Measurements from ENCODE around the gene C10orf71.

C10orf71 gene

DNA sequence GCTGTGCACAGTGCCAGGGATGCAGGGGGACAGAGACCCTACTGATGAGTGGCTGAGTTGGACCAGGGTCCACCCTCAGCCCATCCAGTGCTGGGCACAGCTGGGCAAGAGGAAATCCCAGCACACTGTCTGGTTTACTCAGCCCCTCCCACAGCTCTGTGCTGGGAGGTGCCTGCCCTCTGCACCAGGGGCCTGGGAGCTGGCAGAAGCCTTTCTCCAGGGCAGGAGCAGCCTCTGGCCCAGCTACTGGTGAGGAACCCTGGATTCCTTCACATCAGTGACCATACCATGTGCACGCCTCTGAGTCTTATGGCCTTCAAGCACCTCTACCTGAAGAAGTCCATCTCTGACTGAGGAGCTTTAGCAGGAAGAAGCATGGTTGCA lies 25.9 kb upstream of the C10orf71 start:
- no peak for DNase-seq

- no peak for DNase-seq
Observed at GRCh38 chr10:49273626-49274025, 25.3 kb upstream of the C10orf71 start.

- no peak for DNase-seq
Observed at GRCh38 chr10:49274886-49275285, 24.1 kb upstream of the C10orf71 start.

GRCh38 chr10:49275896-49276295 lies 23.1 kb upstream of the C10orf71 start:
- no peak for DNase-seq

GRCh38 chr10:49276596-49276995 lies 22.4 kb upstream of the C10orf71 start:
- no peak for DNase-seq

- DNase-seq, result no peak
Observed at GRCh38 chr10:49277973-49278372, 21.0 kb upstream of the C10orf71 start.

- DNase-seq, result no peak
Observed at GRCh38 chr10:49278497-49278981, 20.4 kb upstream of the C10orf71 start.

DNA sequence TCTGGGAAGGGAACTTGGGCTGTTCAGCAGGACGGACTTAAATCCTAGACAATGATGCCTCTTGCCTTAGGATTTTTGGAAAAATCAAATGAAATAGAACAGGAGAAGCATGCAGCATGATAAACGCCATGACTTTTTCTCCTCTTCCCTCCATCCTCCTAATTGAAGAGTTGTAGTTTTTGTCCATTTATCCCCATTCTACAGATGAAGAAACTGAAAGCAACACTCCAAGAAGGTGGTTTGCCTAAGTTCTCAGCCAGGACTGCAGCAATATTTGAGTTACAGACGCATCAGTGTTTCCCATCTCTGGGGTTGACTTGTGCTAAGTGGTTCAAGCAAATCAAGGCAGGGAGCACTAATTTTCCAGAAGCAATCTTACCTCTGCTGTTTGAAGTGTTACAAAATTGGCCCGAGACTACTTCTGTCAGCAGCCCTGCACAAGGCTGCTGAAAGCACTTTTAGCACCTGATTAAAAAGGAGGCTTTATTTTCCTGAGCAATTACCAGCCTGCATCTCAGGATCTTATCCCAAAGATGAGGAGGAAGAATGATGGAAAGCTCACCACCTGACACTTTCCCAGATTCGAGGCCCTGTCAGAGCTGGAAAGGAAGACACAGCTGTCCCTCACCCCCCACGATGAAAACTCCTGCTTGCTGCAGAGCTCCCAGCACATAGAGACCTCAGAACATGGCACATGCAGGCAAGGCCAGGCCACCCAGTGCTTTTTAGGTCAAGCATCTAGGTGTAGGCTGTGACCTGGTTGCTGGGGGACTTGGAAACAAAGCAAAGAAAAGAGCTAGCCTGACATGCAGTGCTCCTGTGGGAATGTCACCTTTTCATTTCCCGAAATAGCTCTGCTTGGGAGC lies 19.7 kb upstream of the C10orf71 start:
- no peak for DNase-seq

- DNase-seq, result no peak
Observed at GRCh38 chr10:49280001-49280408, 19.0 kb upstream of the C10orf71 start.

GRCh38 chr10:49281461-49281860 lies 17.5 kb upstream of the C10orf71 start:
- DNase-seq, result no peak

DNA sequence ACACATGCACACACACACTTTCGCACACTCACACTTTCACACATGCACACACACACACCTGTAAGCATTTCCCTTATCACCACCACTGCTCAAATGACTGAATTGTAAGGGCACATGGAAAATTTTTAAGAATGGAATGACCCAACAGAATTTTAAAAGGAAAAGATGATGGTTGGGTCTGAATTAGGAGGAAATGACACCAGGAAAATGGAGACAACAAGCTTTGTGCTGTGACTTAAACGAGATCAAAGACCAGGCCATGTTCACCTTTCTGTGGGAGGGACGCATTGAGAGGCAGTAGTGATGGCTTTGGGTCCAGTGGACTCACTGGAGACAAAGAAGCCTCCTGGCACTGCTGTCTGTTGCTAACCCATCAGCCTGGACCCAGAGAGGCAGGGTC lies 16.7 kb upstream of the C10orf71 start:
- no peak for DNase-seq

DNA sequence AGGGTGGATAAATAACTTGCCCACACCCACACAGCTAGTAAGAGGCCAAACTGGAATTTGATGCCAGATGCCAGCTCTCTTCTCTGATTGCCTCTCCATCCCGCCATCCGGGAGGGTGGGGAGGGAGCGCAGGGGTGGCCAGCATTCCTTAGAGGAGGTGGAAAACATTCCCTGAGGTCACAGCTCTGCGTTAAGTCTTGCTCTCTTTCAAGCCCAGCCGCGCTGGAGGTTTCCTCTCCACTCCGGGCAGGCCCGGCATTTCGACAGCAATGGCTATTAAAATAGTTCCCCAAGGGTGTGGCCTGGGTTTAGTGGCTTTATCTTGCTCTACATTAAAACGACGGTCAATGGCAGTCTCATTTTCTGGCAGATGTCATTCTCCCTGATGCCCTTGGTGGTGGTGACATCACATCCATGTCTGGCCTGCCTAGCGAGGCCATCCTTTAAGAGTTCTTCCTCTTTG lies 16.1 kb upstream of the C10orf71 start:
- no peak for DNase-seq

DNA sequence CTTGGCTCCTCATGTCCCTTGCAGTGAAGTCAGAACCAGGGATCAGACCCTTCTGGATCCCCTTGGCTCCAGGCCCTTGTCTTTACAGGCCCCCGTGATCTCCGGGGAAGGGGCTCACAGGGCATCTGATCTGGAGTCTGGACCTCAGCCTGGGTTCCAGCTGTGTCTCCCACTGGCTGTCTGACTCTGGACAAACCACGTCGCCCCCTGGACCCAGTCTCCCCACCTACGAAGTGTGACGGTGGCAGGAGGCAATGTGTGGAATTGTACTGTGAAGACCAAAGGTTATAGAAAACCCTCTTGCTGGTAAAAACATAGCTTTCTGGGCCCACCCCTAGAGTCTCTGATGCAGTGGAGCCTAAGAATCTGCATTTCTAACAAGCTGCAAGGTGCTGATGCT lies 15.5 kb upstream of the C10orf71 start:
- DNase-seq, result no peak

DNA sequence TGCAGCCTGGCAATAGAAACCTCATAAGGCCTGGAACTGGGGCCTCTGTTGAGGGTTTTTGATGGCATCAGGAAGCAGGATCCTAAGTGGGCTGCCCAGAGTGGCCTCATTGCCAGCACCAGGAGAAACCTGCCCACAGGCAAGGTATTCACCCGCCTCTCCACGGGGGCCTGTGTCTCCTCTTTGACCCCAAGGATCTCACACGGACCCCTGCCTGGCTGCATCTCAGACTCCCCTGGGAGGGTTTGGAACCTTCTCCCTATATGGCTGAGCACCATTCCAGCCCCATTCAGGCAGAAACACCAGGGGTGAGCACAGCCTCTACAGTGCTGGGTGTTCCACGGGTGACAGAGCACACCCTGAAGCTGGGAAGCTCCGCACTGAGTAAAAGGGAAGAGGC lies 14.6 kb upstream of the C10orf71 start:
- DNase-seq, result no peak

- DNase-seq, result no peak
Observed at GRCh38 chr10:49285232-49285631, 13.7 kb upstream of the C10orf71 start.

DNA sequence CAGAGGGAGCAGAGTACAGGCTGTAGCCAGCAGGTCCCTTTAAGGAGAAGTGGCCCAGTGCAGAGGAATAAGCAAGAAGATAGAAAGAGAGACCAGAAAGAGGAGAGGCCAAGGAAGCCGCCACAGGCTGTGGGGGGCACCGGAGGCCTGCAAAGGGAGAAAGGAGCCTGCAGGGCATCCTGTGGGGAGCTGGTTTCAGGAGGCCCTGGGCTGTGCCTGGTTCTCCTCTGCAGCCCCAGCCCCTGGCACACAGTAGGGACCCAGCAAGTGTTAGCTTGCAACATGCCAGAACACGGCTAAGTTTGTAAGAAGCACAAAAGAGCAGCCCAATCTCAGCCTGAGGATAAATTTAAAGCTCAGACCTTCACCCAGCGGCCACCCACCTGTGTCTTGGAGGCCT lies 12.3 kb upstream of the C10orf71 start:
- DNase-seq, result no peak

- no peak for DNase-seq
Observed at GRCh38 chr10:49287689-49288340, 11.2 kb upstream of the C10orf71 start.

DNA sequence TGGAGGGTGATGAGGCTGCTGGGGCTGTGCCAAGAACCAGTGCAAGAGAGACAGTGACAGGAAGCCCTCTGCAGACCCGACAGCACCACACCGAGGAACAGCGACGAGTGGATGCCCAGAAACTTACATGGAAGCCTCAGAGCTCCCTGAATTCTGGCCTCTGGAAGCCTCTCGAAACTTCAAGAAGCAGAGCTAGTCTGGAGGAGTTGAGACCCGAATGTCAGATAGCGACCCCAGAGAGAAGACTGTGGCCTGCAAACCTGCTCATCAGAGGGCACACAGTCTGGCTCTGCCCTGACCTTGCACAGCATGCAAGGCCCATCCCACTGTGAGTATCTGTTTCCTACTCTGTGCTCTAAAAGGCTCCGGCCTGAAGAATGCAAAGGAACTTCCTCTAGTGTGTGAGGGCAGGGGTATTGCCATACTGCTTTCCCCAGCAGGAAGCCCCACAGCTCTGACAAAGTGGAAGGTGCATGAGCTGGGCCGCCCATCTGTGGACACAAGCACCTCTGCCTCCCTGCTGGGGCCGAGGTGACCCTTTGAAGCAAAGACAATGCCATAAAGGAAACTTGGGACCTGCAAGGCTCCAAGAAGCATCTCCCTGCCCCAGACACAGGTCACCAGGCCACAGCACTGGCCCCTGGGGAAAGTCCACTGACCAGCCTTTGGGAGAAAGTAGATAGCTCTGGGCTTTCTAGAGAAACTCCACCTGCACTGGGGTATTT lies 10.5 kb upstream of the C10orf71 start:
- DNase-seq, result no peak

GRCh38 chr10:49289480-49289879 lies 9.5 kb upstream of the C10orf71 start:
- no peak for DNase-seq

- DNase-seq, result no peak
Observed at GRCh38 chr10:49290131-49290530, 8.8 kb upstream of the C10orf71 start.

DNA sequence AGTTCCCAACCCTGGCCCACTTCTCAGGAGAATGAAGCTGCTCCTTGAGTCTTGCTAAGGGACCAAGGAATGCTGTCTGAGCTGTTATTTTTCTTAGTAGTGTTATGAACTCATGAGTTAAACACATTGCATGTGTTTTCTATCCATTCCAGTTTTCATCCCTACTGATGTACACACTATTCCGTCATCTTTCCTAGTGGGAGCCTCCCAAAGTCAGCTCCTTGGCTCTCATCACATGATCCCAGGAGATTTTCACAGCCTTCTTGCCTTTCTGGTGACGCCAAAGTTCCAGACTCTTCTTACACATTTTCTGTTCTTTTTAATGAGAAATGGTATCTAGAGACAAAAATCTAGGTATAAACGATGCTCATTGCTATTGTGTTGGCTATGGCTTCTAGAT lies 8.4 kb upstream of the C10orf71 start:
- no peak for DNase-seq

- DNase-seq, result no peak
Observed at GRCh38 chr10:49292565-49293207, 6.3 kb upstream of the C10orf71 start.

GRCh38 chr10:49293208-49293603 lies 5.8 kb upstream of the C10orf71 start:
- no peak for DNase-seq

All from NCI-H1092 (cell line).